K562 (cell line): ENCODE measurements around the gene TMEM95. TPM values are rescaled to one million over a fixed set of nuclear protein-coding genes. Genes with fewer than 3 reads are reported as not detected.

ENCODE experiments used
- ATAC-seq: fragments of 200-7000 bp; cut with Tn5 transposase; 3 replicates; pipeline ENCODE4 v1.9.1; 2020; ENCODE audit warnings: moderate library complexity
- BruUV-seq: library from RNA; stranded (reverse); fragments of 400-500 nt; replicated peaks from 2 replicates; lab custom pipeline; 2021; lab: Mats Ljungman, UMichigan
- CTCF ChIA-PET: fragments of 300-600 bp; formaldehyde crosslinking; extraction: SDS; loops from one replicate; lab custom pipeline; 2021; ENCODE audit warnings: low intra/inter-chr PET ratio; lab: Yijun Ruan, JAX
- POLR2A ChIA-PET: fragments of 300-600, 350-650 bp; sonication (Branson Sonifier 250); formaldehyde crosslinking; extraction: SDS; loops from one replicate; lab custom pipeline; 2021; ENCODE audit warnings: antibody characterized with exemption, inconsistent platforms; lab: Yijun Ruan, JAX
- DNase-seq, 4 experiments: peaks; one replicate each; pipeline versions ENCODE4 v3.0.0 to v3.0.0-alpha.2; 2011 to 2018; ENCODE audit warnings: low spot score in 3 of 4, mixed read lengths in 3 of 4; ENCODE audit errors: extremely low read depth in 1 of 4
- FAIRE-seq: peaks from 2 replicates; lab custom pipeline; 2011; peaks lifted over from hg19 to GRCh38; lab: Jason Lieb, UNC
- H2AFZ ChIP-seq: 2 replicates; pipeline ENCODE4 v1.6.0; 2011; ENCODE audit warnings: low read depth, low read length, control low read depth, inconsistent platforms
- H3K27ac ChIP-seq: fragments of 200-600 bp; 3 replicates; pipeline ENCODE4 v1.8.0; 2011; ENCODE audit warnings: low read depth, mild to moderate bottlenecking, control low read depth, inconsistent platforms, low read length, moderate library complexity, mixed read lengths; ENCODE audit errors: extremely low read depth
- H3K27me3 ChIP-seq, 2 experiments: fragments of 300-600 bp in 1 of 2; 2 replicates in 1 of 2; 3 replicates in 1 of 2; pipeline versions ENCODE4 v1.6.0 to v1.8.0; 2011; ENCODE audit warnings: inconsistent platforms in 2 of 2, low read length in 2 of 2, mild to moderate bottlenecking in 1 of 2, mixed read lengths in 1 of 2, moderate library complexity in 1 of 2; ENCODE audit not compliant: control insufficient read depth in 2 of 2, insufficient read depth in 2 of 2
- H3K36me3 ChIP-seq: fragments of 300-600 bp; 3 replicates; pipeline ENCODE4 v1.8.0; 2011; ENCODE audit warnings: mild to moderate bottlenecking, low read length, inconsistent platforms; ENCODE audit not compliant: control insufficient read depth, insufficient read depth
- H3K4me1 ChIP-seq, 2 experiments: fragments of 200-600 bp in 1 of 2; replicated peaks in 1 of 2; 2 replicates in 1 of 2; 3 replicates in 1 of 2; pipeline versions ENCODE4 v1.5.1 to v1.8.0; 2011; ENCODE audit warnings: inconsistent platforms in 2 of 2, low read length in 2 of 2, mild to moderate bottlenecking in 1 of 2, mixed read lengths in 1 of 2, moderate library complexity in 1 of 2; ENCODE audit not compliant: control insufficient read depth in 2 of 2, insufficient read depth in 2 of 2
- H3K4me2 ChIP-seq: 2 replicates; pipeline ENCODE4 v1.6.1; 2011; ENCODE audit warnings: low read length, control low read depth, inconsistent platforms, mixed read lengths; ENCODE audit not compliant: insufficient read depth
- H3K4me3 ChIP-seq: fragments of 200-600 bp; sonication (generic), shearing (Covaris generic); 2 replicates; pipeline ENCODE4 v1.5.1; 2016; ENCODE audit warnings: control low read depth, inconsistent platforms
- H3K79me2 ChIP-seq: fragments of 200-600 bp; 3 replicates; pipeline ENCODE4 v1.8.0; 2011; ENCODE audit warnings: low read length, inconsistent platforms; ENCODE audit not compliant: control insufficient read depth, insufficient read depth
- H3K9ac ChIP-seq, 2 experiments: 2 replicates each; pipeline versions ENCODE4 v1.6.0 to v1.6.1; 2011; ENCODE audit warnings: low read depth in 2 of 2, low read length in 2 of 2, control low read depth in 1 of 2, inconsistent platforms in 1 of 2, mild to moderate bottlenecking in 1 of 2, mixed read lengths in 1 of 2; ENCODE audit not compliant: insufficient read depth in 1 of 2
- H3K9me1 ChIP-seq: one replicate; pipeline ENCODE4 v1.6.0; 2011; ENCODE audit warnings: inconsistent platforms, mild to moderate bottlenecking, low read length, moderate library complexity; ENCODE audit not compliant: control insufficient read depth, insufficient read depth
- H3K9me3 ChIP-seq: replicated peaks from 2 replicates; pipeline ENCODE4 v1.5.1; 2011; ENCODE audit warnings: low read depth, low read length, inconsistent platforms; ENCODE audit not compliant: control insufficient read depth, insufficient read depth
- H4K20me1 ChIP-seq: replicated peaks from 2 replicates; pipeline ENCODE4 v1.6.1; 2011; ENCODE audit warnings: low read length, inconsistent platforms, mixed read lengths; ENCODE audit not compliant: control insufficient read depth, insufficient read depth
- CXXC5 ChIP-seq: fragments of 250-450 bp; sonication (Bioruptor Pico); IDR thresholded peaks from 2 replicates; pipeline ENCODE4 v1.8.0; 2022; ENCODE audit warnings: inconsistent platforms, mild to moderate bottlenecking, moderate library complexity
- FOXO4 ChIP-seq: fragments of 450-650 bp; formaldehyde crosslinking; IDR thresholded peaks from 2 replicates; pipeline ENCODE4 v1.4.0; 2020; ENCODE audit warnings: mild to moderate bottlenecking, moderate library complexity
- IRF9 ChIP-seq: fragments of 450-650 bp; IDR thresholded peaks from 2 replicates; pipeline ENCODE4 v1.6.1; 2016; ENCODE audit warnings: missing biosample characterization, missing genetic modification characterization
- KLF10 ChIP-seq: fragments of 250-450 bp; sonication (Bioruptor Pico); IDR thresholded peaks from 2 replicates; pipeline ENCODE4 v1.6.1; 2021; ENCODE audit warnings: matching md5 sums
- NFE2 ChIP-seq: IDR thresholded peaks from 2 replicates; pipeline ENCODE4 v1.6.1; 2014; ENCODE audit warnings: antibody characterized with exemption, low read depth
- NFXL1 ChIP-seq: fragments of 450-650 bp; formaldehyde crosslinking; IDR thresholded peaks from 2 replicates; pipeline ENCODE4 v1.4.0; 2021; ENCODE audit warnings: mild to moderate bottlenecking
- RERE ChIP-seq: sonication (generic); formaldehyde crosslinking; IDR thresholded peaks from 2 replicates; pipeline ENCODE4 v1.8.0; 2023; ENCODE audit warnings: missing genetic modification reagents, mild to moderate bottlenecking, borderline replicate concordance
- ZNF395 ChIP-seq: fragments of 200-800 bp; sonication (Bioruptor generic); IDR thresholded peaks from 2 replicates; pipeline ENCODE4 v1.6.1; 2017; ENCODE audit warnings: missing genetic modification characterization, missing compliant biosample characterization
- ZNF551 ChIP-seq: fragments of 250-450 bp; sonication (Bioruptor Pico); IDR thresholded peaks from 2 replicates; pipeline ENCODE4 v1.5.0; 2021; ENCODE audit warnings: mild to moderate bottlenecking, moderate library complexity
- WGBS: fragments of 100-300 bp; shearing (Covaris generic); methylation state at CpG from one replicate; pipeline ENCODE4 v1.1.6; 2016; ENCODE audit warnings: low coverage, mixed read lengths; ENCODE audit not compliant: insufficient coverage; ENCODE audit errors: missing lambda C conversion rate; 5-methylcytosine and 5-hydroxymethylcytosine counted together
- in situ Hi-C: fragments of 300-500 bp; cut with MboI; formaldehyde crosslinking; loops from 4 replicates; pipeline ENCODE4 v1.15.0; 2018; ENCODE audit warnings: inconsistent platforms, mixed read lengths
- intact Hi-C: fragments of 100-400 bp; cut with micrococcal nuclease; formaldehyde crosslinking; loops from 2 replicates; pipeline ENCODE4 v1.14.2; 2022
- polyA plus RNA-seq, 8 experiments: library from polyadenylated mRNA; depleted of rRNA in 4 of 8; stranded (reverse) in 5 of 8; unstranded in 3 of 8; fragments of >200 nt; fragmentation: Nextera tagmentation in 2 of 8; fragmentation: Illumina TruSeq in 1 of 8; extraction: Ambion mirVana in 2 of 8; extraction: Trizol in 1 of 8; gene quantifications; 2 replicates each; pipeline versions ENCODE4 v1.2.1 to v1.2.3, GENCODE V29; 2011 to 2014; ENCODE audit warnings: inconsistent platforms in 1 of 8, missing spikeins in 1 of 8
- total RNA-seq, 7 experiments: library from RNA; depleted of rRNA in 6 of 7; stranded (reverse); fragments of >200 nt in 6 of 7; fragmentation: Illumina TruSeq in 2 of 7; extraction: Trizol in 2 of 7; gene quantifications; 2 replicates each; pipeline versions ENCODE4 v1.2.1 to v1.2.3, GENCODE V29; 2011 to 2021; ENCODE audit warnings: low replicate concordance in 1 of 7

The TMEM95 gene
- total and polyA plus RNA-seq, 9 of the 15 experiments (the other 6 are each of a cell fraction or from before 2014, with no cell fraction given), result not detected

GRCh38 chr17:7367083-7367482, 12.1 kb downstream of the TMEM95 start:
- 61% methylated on average over 8 of the region's 8 CpGs for WGBS
- H3K27me3 ChIP-seq, result peaks cover 3 to 4% of the 10 kb centered on the region in 2 experiments; a peak in 1 of 5 replicates
- no TSS peak for BruUV-seq
- intact Hi-C loops (no loop called here), in situ Hi-C loops (no loop called here)
- H3K9me1 ChIP-seq, result no peaks in the 10 kb centered on the region
- H3K4me2 ChIP-seq, result no peak overlapping the region
- no peaks in the 10 kb centered on the region for H4K20me1 ChIP-seq
- H3K4me3 ChIP-seq, result no peak overlapping the region
- no peaks in the 10 kb centered on the region for H3K36me3 ChIP-seq
- no peak overlapping the region for H3K27ac ChIP-seq
- H3K4me1 ChIP-seq, result no peaks in the 10 kb centered on the region; a peak in 1 of 5 replicates
- FAIRE-seq (no peak), DNase-seq (no peak), ATAC-seq (no peak)
- TF ChIP-seq NFE2, result no peak
- no peak for TF ChIP-seq RERE (CRISPR knock-in tag)
- no peak for TF ChIP-seq KLF10
- TF ChIP-seq IRF9 (tag), result no peak
- no peak for TF ChIP-seq ZNF551 (CRISPR knock-in tag)
- no peak for TF ChIP-seq ZNF395
- no peak for TF ChIP-seq NFXL1
- TF ChIP-seq CXXC5 (CRISPR knock-in tag), result no peak
- TF ChIP-seq FOXO4, result no peak
- H3K9me3 ChIP-seq, result no peaks in the 10 kb centered on the region
- no peaks in the 10 kb centered on the region for H3K79me2 ChIP-seq
- CTCF ChIA-PET, result no interaction called here
- no peak overlapping the region; a peak in 1 of 4 replicates for H3K9ac ChIP-seq
- no peak overlapping the region for H2AFZ ChIP-seq
- POLR2A ChIA-PET, result no interaction called here
